CD1c-positive myeloid dendritic cell (primary cell): ENCODE measurements around the gene PLA2G10.
"Not testable (repeated sequence)": the region's sequence is repeated elsewhere in the genome, so short reads cannot be mapped to it uniquely, and the experiment has no call there.

Experiments used
- DNase-seq: peaks from one replicate; pipeline ENCODE4 v3.0.0-alpha.2; 2016; ENCODE audit errors: extremely low spot score

PLA2G10 gene, protein sequence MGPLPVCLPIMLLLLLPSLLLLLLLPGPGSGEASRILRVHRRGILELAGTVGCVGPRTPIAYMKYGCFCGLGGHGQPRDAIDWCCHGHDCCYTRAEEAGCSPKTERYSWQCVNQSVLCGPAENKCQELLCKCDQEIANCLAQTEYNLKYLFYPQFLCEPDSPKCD

GRCh38 chr16:14694129-14694528 is at the start of gene PLA2G10:
Gene PLA2G10 (minus strand): TSS chr16:14694308. CDS start chr16:14694229, 79 bp downstream.
- not testable (repeated sequence) for DNase-seq

DNA sequence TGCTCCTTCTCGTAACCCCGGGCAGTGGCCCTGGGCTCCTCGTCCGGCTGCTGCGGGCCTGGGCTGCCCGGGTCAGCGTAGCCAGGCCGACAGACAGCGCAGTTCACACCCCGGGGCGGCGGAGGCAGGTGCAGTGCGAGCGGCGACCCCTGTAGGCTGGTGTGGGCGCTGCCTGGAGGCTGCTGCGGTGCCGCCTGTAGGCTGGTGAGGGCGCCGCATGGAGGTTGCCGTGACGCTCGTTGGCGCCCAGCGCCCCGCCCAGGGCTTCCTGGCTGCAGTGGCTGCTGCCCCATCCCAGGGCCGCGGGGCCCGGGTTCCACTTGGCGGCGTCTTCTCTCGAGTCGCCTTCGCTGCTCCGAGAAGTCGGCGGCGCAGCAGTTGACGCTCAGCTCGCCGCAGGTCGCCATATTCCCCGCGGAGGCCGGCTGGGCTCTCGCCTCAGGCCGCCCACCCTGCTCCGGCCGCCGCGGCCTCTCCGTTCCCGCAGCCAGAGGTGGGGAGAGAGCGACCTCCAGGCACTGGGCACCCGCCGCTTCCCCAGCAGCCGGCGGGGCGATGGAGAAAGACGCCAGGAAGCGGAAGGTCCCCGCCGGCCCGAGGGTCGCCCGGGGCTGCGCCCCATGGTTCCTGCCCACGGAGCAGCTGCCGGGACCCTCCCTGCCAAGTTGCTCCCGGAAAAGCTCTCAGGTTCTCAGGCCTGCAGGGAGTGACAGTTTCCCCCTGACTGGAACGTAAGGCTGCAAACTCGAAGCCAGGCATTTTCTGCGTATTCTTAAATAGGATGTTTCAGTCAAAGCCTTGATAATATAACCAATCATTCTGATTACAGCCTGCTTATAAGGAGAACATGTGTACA is 48.4 kb upstream of the PLA2G10 start, which contains the start of gene NPIPA2:
TSS of gene NPIPA2 (plus strand) at position 261 of the 856 bp plus-strand sequence. CDS start 5,533 bp downstream, outside the sequence.
- DNase-seq, result not testable (repeated sequence)

DNA sequence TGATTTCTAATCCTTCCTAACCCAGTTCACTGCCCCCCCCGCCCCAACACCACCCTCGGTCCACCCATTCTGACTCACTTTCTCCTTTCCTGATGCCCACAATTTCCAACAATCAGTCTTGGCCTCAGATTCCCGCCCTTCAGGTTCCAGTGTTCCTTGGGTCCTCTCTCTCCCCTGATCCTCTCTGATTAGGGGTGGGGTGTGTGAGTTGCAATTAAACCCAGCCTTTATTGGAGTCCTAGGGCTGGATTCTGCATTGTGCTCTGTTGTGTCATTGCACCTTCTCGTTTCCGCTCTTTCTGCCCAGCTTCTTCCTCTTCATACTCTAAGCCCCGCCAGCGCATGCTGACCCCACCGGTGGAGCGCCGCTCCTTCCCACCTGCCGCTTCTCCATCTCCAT is 47.7 kb upstream of the PLA2G10 start:
- DNase-seq, result not testable (repeated sequence)

- not testable (repeated sequence) for DNase-seq
Observed at GRCh38 chr16:14740832-14741385, 46.8 kb upstream of the PLA2G10 start.

DNA sequence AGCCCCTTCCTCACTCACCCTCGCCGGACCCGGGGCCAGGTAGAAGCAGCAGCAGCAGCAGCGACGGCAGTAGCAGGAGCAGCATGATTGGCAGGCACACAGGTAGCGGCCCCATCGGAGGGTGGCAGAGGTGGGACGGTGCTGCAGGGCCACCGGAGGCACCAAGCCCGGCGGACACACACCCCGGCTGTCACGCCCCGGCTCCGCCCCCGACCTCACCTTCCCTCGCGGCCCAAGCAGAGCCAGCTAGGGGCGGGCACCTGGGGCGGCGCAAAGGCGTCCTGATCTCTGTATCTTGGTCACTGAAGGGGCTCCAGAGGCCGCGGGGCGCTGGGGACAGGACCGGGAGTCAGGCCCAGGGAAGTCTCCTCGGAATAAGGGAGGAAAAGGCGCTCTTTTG is 39.1 kb upstream of the PLA2G10 start:
- DNase-seq, result not testable (repeated sequence)

DNA sequence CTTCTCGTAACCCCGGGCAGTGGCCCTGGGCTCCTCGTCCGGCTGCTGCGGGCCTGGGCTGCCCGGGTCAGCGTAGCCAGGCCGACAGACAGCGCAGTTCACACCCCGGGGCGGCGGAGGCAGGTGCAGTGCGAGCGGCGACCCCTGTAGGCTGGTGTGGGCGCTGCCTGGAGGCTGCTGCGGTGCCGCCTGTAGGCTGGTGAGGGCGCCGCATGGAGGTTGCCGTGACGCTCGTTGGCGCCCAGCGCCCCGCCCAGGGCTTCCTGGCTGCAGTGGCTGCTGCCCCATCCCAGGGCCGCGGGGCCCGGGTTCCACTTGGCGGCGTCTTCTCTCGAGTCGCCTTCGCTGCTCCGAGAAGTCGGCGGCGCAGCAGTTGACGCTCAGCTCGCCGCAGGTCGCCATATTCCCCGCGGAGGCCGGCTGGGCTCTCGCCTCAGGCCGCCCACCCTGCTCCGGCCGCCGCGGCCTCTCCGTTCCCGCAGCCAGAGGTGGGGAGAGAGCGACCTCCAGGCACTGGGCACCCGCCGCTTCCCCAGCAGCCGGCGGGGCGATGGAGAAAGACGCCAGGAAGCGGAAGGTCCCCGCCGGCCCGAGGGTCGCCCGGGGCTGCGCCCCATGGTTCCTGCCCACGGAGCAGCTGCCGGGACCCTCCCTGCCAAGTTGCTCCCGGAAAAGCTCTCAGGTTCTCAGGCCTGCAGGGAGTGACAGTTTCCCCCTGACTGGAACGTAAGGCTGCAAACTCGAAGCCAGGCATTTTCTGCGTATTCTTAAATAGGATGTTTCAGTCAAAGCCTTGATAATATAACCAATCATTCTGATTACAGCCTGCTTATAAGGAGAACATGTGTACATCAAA is 9.3 kb upstream of the PLA2G10 start, which contains the start of gene NPIPA3:
TSS of gene NPIPA3 (plus strand) at position 256 of the 856 bp plus-strand sequence. CDS start 5,533 bp downstream, outside the sequence.
- not testable (repeated sequence) for DNase-seq

DNA sequence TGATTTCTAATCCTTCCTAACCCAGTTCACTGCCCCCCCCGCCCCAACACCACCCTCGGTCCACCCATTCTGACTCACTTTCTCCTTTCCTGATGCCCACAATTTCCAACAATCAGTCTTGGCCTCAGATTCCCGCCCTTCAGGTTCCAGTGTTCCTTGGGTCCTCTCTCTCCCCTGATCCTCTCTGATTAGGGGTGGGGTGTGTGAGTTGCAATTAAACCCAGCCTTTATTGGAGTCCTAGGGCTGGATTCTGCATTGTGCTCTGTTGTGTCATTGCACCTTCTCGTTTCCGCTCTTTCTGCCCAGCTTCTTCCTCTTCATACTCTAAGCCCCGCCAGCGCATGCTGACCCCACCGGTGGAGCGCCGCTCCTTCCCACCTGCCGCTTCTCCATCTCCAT is 8.6 kb upstream of the PLA2G10 start:
- DNase-seq, result not testable (repeated sequence)

- not testable (repeated sequence) for DNase-seq
Observed at GRCh38 chr16:14701859-14702258, 7.8 kb upstream of the PLA2G10 start.

- DNase-seq, result not testable (repeated sequence)
Observed at GRCh38 chr16:14685870-14686793, 8.0 kb downstream of the PLA2G10 start.

DNA sequence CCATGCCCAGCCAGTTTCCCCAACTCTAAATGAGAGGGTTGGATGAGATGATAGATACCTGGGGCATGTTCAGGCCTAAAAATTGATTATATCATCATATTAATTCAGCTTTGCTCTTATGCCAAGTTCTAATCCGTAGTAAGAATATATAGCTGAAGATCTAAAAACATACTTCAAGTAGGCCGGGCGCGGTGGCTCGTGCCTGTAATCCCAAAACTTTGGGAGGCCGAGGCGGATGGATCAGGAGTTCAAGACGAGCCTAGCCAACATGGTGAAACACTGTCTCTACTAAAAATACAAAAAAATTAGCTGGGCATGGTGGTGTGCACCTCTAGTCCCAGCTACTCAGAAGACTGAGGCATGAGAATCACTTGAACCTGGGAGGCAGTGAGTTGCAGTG is 12.0 kb downstream of the PLA2G10 start:
- DNase-seq, result no peak

DNA sequence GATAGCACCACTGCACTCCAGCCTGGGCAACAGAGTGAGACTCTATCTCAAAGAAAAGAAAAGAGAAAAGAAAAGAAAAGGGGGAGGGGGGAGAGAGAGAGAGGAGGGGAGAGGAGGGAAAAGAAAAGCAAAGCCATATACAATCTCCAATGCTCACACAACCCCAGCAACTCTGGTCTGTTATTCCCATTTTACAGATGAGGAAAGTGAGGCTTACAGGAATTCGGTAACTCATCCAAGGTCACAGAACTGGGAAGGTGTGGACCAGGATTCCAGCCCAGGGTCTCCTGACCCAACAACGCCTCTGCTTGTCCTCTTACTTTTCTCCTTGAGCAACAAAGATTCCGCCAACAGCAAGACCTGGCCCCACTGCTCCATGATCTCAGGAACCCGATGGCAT is 13.0 kb downstream of the PLA2G10 start:
- DNase-seq, result no peak

DNA sequence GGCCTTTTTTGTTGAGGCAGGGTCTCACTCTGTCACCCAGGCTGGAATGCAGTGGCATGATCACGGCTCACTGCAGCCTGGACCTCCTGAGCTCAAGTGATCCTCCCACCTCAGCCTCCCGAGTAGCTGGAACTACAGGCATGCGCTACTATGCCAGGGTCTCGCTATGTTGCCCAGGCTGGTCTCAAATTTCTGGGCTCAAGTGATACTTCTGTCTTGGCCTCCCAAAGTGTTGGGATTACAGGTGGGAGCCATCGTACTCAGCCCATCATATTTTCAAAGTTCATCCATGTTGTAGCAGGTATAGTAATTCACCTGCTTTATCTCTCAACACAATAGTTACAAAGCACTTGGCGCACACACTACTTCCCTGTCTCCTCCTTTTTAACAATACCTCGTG is 13.7 kb downstream of the PLA2G10 start:
- not testable (repeated sequence) for DNase-seq

- DNase-seq, result no peak
Observed at GRCh38 chr16:14678748-14679497, 15.2 kb downstream of the PLA2G10 start.

GRCh38 chr16:14677627-14678026 is 16.5 kb downstream of the PLA2G10 start:
- DNase-seq, result no peak

DNA sequence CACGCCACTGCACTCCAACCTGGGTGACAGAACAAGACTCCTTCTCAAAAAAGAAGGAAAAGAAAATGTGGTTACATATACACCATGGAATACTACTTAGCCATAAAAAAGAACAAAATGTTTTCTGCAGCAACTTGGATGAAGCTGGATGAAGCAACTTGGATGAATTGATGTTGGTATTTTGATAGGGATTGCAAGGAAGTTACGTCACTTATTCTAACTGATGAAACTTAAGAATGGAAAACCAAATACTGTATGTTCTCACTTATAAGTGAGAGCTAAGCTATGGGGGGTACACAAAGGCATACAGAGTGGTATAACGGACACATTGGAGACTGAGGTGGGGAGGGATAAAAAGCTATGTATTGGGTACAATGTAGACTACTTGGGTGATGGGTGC is 17.5 kb downstream of the PLA2G10 start:
- DNase-seq, result no peak

GRCh38 chr16:14672403-14672971 is 21.6 kb downstream of the PLA2G10 start:
- no peak for DNase-seq

DNA sequence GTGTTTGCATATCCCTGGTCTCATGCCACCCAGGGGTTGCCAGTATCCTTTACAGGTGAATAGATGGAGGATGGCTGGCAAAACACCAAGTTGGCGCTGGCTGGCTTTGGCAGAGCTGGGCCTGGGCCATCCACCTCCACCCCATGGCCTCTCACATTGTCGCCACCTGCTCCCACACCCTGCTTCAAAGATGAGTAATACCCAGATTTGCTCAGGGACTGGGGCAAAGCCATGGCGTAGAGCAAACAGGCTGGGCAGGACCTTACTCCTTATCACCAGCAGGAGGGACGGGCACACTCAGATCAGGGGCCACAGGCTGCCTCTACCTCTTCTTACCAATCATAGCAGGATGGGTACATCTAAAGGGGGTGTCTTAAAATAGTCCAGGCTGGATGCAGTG is 24.3 kb downstream of the PLA2G10 start:
- no peak for DNase-seq

- no peak for DNase-seq
Observed at GRCh38 chr16:14668556-14669223, 25.4 kb downstream of the PLA2G10 start.
